ENCODE results near the gene FBXO28.

DNA sequence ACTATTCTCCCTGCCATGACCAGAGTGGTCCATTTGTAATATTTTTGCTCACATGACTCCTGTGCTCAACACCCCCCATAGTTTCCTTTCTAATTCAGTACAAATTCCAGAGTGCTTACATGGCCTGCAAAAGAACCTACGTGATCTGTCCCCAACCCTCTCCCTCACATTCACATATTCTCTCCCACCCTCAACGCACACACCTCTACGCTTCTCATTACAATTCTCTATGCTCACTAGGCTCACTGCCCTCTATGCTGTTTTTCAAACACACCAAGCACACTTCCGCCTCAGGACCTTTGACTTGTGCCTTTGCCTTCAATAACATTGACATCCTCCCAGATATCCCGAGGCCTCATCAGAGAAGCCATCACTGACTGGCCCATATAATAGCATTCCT, 23.8 kb upstream of the FBXO28 start:
- TF ChIP-seq, protein P1, sequence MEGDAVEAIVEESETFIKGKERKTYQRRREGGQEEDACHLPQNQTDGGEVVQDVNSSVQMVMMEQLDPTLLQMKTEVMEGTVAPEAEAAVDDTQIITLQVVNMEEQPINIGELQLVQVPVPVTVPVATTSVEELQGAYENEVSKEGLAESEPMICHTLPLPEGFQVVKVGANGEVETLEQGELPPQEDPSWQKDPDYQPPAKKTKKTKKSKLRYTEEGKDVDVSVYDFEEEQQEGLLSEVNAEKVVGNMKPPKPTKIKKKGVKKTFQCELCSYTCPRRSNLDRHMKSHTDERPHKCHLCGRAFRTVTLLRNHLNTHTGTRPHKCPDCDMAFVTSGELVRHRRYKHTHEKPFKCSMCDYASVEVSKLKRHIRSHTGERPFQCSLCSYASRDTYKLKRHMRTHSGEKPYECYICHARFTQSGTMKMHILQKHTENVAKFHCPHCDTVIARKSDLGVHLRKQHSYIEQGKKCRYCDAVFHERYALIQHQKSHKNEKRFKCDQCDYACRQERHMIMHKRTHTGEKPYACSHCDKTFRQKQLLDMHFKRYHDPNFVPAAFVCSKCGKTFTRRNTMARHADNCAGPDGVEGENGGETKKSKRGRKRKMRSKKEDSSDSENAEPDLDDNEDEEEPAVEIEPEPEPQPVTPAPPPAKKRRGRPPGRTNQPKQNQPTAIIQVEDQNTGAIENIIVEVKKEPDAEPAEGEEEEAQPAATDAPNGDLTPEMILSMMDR (conservative IDR thresholded peaks at IDR 0.05; ENCODE audit: low read length): no peak
- no peak for TF ChIP-seq EZH2phosphoT487 (IDR thresholded peaks at IDR 0.05; ENCODE audit: borderline replicate concordance)
